Keratinocyte (primary cell): ENCODE results near the gene SLC9A8. TPM values are rescaled to one million over a fixed set of nuclear protein-coding genes. Genes with fewer than 3 reads are reported as not detected.

Experiments
- DNase-seq: peaks from one replicate; pipeline ENCODE4 v3.0.0-alpha.2; 2011; ENCODE audit warnings: low read depth, missing footprints, low spot score
- FAIRE-seq: peaks from 2 replicates; lab custom pipeline; 2011; peaks lifted over from hg19 to GRCh38; lab: Jason Lieb, UNC
- H2AFZ ChIP-seq: 2 replicates; pipeline ENCODE4 v1.6.0; 2012; ENCODE audit warnings: low read length, control low read depth, inconsistent platforms; ENCODE audit not compliant: control insufficient read depth
- H3K27ac ChIP-seq: 2 replicates; pipeline ENCODE4 v1.5.1; 2011; ENCODE audit warnings: low read length; ENCODE audit not compliant: control insufficient read depth, insufficient read depth
- H3K27me3 ChIP-seq: 3 replicates; pipeline ENCODE4 v1.6.0; 2011; ENCODE audit warnings: low read length; ENCODE audit not compliant: control insufficient read depth, insufficient read depth; ENCODE audit errors: extremely low read depth
- H3K36me3 ChIP-seq, 2 experiments: 2 replicates in 1 of 2; 3 replicates in 1 of 2; pipeline ENCODE4 v1.5.1; 2011; ENCODE audit warnings: low read length in 2 of 2, mild to moderate bottlenecking in 1 of 2; ENCODE audit not compliant: control insufficient read depth in 2 of 2, insufficient read depth in 2 of 2; ENCODE audit errors: extremely low read depth in 1 of 2
- H3K4me1 ChIP-seq: 3 replicates; pipeline ENCODE4 v1.5.1; 2011; ENCODE audit warnings: low read length; ENCODE audit not compliant: control insufficient read depth, insufficient read depth; ENCODE audit errors: extremely low read depth
- H3K4me2 ChIP-seq: 3 replicates; pipeline ENCODE4 v1.6.0; 2011; ENCODE audit warnings: low read depth, low read length; ENCODE audit not compliant: control insufficient read depth, insufficient read depth; ENCODE audit errors: extremely low read depth
- H3K4me3 ChIP-seq, 3 experiments: fragments of 200-600 bp in 1 of 3; sonication (generic) in 1 of 3; 2 replicates in 2 of 3; 3 replicates in 1 of 3; pipeline ENCODE4 v1.5.1; 2011 to 2016; ENCODE audit warnings: low read length in 3 of 3, mild to moderate bottlenecking in 3 of 3, control low read depth in 2 of 3, inconsistent platforms in 1 of 3, low read depth in 1 of 3, mixed read lengths in 1 of 3, mixed run types in 1 of 3, moderate library complexity in 1 of 3; ENCODE audit not compliant: control insufficient read depth in 2 of 3, insufficient read depth in 2 of 3; ENCODE audit errors: extremely low read depth in 1 of 3
- H3K79me2 ChIP-seq: 2 replicates; pipeline ENCODE4 v1.6.0; 2012; ENCODE audit warnings: low read length; ENCODE audit not compliant: control insufficient read depth, insufficient read depth
- H3K9ac ChIP-seq: 3 replicates; pipeline ENCODE4 v1.6.0; 2011; ENCODE audit warnings: low read length; ENCODE audit not compliant: control insufficient read depth, insufficient read depth; ENCODE audit errors: extremely low read depth
- H3K9me1 ChIP-seq: 3 replicates; pipeline ENCODE4 v1.6.0; 2011; ENCODE audit warnings: low read length; ENCODE audit not compliant: control insufficient read depth, insufficient read depth; ENCODE audit errors: extremely low read depth
- H3K9me3 ChIP-seq: 2 replicates; pipeline ENCODE4 v1.5.1; 2012; ENCODE audit warnings: low read depth, low read length; ENCODE audit not compliant: control insufficient read depth
- H4K20me1 ChIP-seq: 3 replicates; pipeline ENCODE4 v1.6.0; 2011; ENCODE audit warnings: low read length; ENCODE audit not compliant: control insufficient read depth, insufficient read depth; ENCODE audit errors: extremely low read depth
- EZH2 ChIP-seq: IDR thresholded peaks from one replicate; pipeline ENCODE4 v1.6.1; 2012; ENCODE audit warnings: inconsistent platforms, mild to moderate bottlenecking, low read length, moderate library complexity
- dilution Hi-C: fragments of 300-500 bp; cut with MboI; formaldehyde crosslinking; loops from one replicate; pipeline ENCODE4 v1.7.0; 2020; ENCODE audit warnings: low sequenced_read_pairs; ENCODE audit not compliant: extremely low pct_ligation_motif_present
- polyA plus RNA-seq, 5 experiments: library from polyadenylated mRNA; depleted of rRNA in 3 of 5; stranded (reverse) in 3 of 5; stranded (forward) in 1 of 5; unstranded in 1 of 5; fragments of >200 nt; gene quantifications; 1 replicate in 1 of 5; 2 replicates in 3 of 5; 3 replicates in 1 of 5; pipeline versions ENCODE4 v1.2.1 to v1.2.3, GENCODE V29; 2011 to 2012; ENCODE audit warnings: missing spikeins in 2 of 5, low read depth in 1 of 5, low replicate concordance in 1 of 5
- TF ChIP-seq, protein P1 (sequence below), 3 experiments: IDR thresholded peaks in 1 of 3; conservative IDR thresholded peaks in 1 of 3; optimal IDR thresholded peaks in 1 of 3; 2 replicates in 2 of 3; 3 replicates in 1 of 3; pipeline versions ENCODE3 to v1.5.1; 2011; ENCODE audit warnings: low read length in 3 of 3, mild to moderate bottlenecking in 3 of 3, moderate library complexity in 2 of 3, control low read depth in 1 of 3, inconsistent platforms in 1 of 3; ENCODE audit not compliant: insufficient read depth in 2 of 3; ENCODE audit errors: extremely low read depth in 1 of 3

The SLC9A8 gene
- polyA plus RNA-seq, 1 donor (not counting 4 experiments of a cell fraction or from before 2014, with no cell fraction given): 1.9 TPM

DNA sequence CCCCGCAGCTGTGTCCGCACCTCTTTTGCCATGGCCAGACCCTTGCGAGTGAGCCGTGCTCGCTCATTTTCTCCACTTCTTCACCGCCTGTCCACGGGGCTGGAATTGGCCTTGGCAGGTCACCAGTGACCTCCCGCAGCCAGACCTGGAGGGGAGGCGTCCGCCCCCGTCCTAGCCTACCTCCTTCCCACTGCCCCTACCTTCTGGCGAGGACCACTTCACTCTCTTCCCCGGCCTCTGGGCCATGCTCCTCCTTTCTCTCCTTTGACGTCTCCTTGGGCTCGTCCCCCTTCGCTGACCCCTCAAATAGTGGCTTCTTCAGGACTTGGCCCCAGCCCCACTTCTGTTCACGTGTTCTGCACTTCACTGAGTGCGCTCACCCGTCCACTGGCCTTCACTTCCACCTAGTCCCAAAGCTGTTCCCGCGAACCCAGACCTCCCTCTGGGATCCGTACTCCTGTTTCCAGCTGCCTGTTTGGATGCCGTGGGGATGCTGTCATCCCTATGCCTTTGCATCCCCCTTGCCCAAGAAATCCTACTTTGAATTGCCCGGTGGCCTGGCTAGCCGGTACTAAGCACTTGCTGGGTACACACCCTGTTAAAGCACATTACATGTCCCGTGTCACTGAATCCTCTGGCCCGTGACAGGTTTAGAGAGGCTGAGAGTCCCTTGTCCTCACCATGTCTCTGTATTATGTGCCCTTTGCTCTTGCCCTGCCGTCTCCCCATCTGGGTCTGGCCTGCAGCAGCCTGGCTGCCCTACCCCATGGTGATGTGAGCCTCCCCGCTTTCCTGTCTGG, 69.7 kb downstream of the SLC9A8 start:
- no peak for TF ChIP-seq EZH2
- TF ChIP-seq, protein P1, sequence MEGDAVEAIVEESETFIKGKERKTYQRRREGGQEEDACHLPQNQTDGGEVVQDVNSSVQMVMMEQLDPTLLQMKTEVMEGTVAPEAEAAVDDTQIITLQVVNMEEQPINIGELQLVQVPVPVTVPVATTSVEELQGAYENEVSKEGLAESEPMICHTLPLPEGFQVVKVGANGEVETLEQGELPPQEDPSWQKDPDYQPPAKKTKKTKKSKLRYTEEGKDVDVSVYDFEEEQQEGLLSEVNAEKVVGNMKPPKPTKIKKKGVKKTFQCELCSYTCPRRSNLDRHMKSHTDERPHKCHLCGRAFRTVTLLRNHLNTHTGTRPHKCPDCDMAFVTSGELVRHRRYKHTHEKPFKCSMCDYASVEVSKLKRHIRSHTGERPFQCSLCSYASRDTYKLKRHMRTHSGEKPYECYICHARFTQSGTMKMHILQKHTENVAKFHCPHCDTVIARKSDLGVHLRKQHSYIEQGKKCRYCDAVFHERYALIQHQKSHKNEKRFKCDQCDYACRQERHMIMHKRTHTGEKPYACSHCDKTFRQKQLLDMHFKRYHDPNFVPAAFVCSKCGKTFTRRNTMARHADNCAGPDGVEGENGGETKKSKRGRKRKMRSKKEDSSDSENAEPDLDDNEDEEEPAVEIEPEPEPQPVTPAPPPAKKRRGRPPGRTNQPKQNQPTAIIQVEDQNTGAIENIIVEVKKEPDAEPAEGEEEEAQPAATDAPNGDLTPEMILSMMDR (optimal IDR thresholded peaks at IDR 0.05 in 1 of 3, IDR thresholded peaks at IDR 0.05 in 1 of 3, conservative IDR thresholded peaks at IDR 0.05 in 1 of 3; ENCODE audit: extremely low read depth in 1 of 3, insufficient read depth in 2 of 3, low read length in 3 of 3): no peak
- H3K4me3 ChIP-seq: no peak overlapping the region

DNA sequence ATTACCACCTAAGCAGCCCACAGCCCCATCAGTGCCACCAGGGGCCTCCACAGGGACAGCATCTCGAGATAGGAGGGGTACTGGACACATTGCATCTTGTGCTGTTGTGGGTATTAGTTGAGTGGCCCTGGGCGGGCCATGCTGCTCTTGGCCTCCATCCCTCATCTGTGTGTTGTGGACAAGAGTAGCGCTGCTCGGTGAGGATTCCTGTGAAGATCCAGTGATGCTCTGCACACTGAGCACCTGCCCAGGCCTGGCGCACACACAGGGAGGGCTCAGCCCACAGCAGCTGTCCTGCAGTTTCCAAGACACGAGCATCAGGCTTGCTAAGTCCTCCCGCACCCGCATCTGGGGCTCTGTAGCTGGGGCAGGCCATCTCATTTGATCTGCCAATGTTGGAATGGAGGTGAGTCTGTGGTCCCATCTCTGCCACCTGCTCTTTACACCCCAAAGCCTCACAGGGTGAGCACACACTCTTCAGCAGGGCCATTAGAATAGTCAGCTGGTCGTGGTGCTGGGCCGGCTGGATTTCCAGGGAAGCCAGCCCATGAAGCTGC, 70.7 kb downstream of the SLC9A8 start:
- H3K79me2 ChIP-seq: no peaks in the 10 kb centered on the region
- H3K4me2 ChIP-seq: no peak overlapping the region
- H3K9me3 ChIP-seq: no peaks in the 10 kb centered on the region
- H3K4me3 ChIP-seq: no peak overlapping the region
- H3K9ac ChIP-seq: no peak overlapping the region
- no peak overlapping the region for H3K27ac ChIP-seq
- FAIRE-seq: no peak
- TF ChIP-seq, protein P1 (optimal IDR thresholded peaks at IDR 0.05 in 1 of 3, IDR thresholded peaks at IDR 0.05 in 1 of 3, conservative IDR thresholded peaks at IDR 0.05 in 1 of 3; ENCODE audit: extremely low read depth in 1 of 3, insufficient read depth in 2 of 3, low read length in 3 of 3): no peak
- TF ChIP-seq EZH2: no peak
- dilution Hi-C loops: no loop called here
- DNase-seq: no peak
- peaks cover 10 to 13% of the 10 kb centered on the region in 2 experiments for H3K36me3 ChIP-seq
- H3K4me1 ChIP-seq: no peaks in the 10 kb centered on the region
- no peaks in the 10 kb centered on the region for H3K27me3 ChIP-seq
- H2AFZ ChIP-seq: no peak overlapping the region
- H4K20me1 ChIP-seq: no peaks in the 10 kb centered on the region
- no peaks in the 10 kb centered on the region for H3K9me1 ChIP-seq

More for the DNA sequence above, 69.7 kb downstream of the SLC9A8 start:
- Histone ChIP-seq H3K79me2 (no peaks in the 10 kb centered on the region), H3K9me3 (no peaks in the 10 kb centered on the region), H3K36me3 (peaks cover 10 to 13% of the 10 kb centered on the region in 2 experiments), H2AFZ (no peak overlapping the region), H3K4me2 (no peak overlapping the region), H3K27me3 (no peaks in the 10 kb centered on the region), H4K20me1 (no peaks in the 10 kb centered on the region), H3K9me1 (no peaks in the 10 kb centered on the region), H3K9ac (no peak overlapping the region), H3K4me1 (no peaks in the 10 kb centered on the region), H3K27ac (no peak overlapping the region)
- DNase-seq (no peak), FAIRE-seq (no peak)
- dilution Hi-C loops: no loop called here
